Measurements from ENCODE around the gene ACTR1B.

Gene ACTR1B

GRCh38 chr2:97658691-97659157, 5.1 kb downstream of the ACTR1B start:
- TF ChIP-seq CTCF (conservative IDR thresholded peaks at IDR 0.05), result no peak
- TF ChIP-seq ZFX (IDR thresholded peaks at IDR 0.05), result no peak
- H3K27ac ChIP-seq, result no peak overlapping the region

DNA sequence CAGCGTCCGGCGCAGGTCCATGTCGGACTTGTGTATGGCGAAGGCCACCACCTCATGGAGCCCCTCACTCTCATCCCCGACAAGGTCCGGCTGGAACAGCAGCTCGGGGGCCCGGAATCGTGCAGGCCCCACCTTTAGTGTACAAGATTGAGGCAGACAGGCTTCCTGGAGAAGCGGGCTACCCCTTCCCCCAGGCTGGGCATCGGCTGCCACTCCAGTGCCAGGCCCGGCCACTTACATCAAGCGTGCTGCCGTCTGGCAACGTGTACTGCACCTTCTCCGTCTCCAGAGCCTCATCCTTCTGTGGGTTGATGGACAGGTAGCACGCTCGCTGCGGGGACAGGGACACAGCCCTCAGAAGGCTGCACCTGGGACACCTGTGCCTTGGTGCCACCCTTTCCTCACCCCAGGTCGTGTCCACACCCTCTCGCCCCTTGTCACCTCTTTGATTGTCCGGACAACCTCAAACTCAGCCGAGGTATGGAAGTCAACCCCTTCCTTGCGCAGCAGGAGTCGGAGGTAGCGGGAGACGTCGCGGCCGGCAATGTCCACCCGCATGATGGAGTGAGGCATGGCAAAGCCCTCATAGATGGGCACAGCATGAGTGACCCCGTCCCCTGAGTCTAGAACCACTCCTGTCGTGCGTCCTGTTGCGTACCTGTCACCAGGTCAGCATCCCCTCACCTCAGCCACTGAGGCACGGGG, 5.7 kb downstream of the ACTR1B start:
- H3K27ac ChIP-seq, result no peak overlapping the region
- no peak for TF ChIP-seq ZFX (IDR thresholded peaks at IDR 0.05)
- no peak for TF ChIP-seq CTCF (conservative IDR thresholded peaks at IDR 0.05)

- no peak overlapping the region for H3K27ac ChIP-seq
- TF ChIP-seq ZFX (IDR thresholded peaks at IDR 0.05), result no peak
- no peak for TF ChIP-seq CTCF (conservative IDR thresholded peaks at IDR 0.05)
These were observed 6.8 kb downstream of the ACTR1B start for GRCh38 chr2:97656905-97657587.

- TF ChIP-seq ZFX (IDR thresholded peaks at IDR 0.05), result no peak
- H3K27ac ChIP-seq, result no peak overlapping the region
These were observed 7.6 kb downstream of the ACTR1B start for GRCh38 chr2:97656129-97656755.

- no peak overlapping the region for H3K27ac ChIP-seq
- TF ChIP-seq ZFX (IDR thresholded peaks at IDR 0.05) (no peak), CTCF (conservative IDR thresholded peaks at IDR 0.05) (no peak)
These were observed 9.1 kb downstream of the ACTR1B start for GRCh38 chr2:97654791-97655190.

- no peak overlapping the region for H3K27ac ChIP-seq
- TF ChIP-seq CTCF (conservative IDR thresholded peaks at IDR 0.05), result no peak
- no peak for TF ChIP-seq ZFX (IDR thresholded peaks at IDR 0.05)
These were observed 9.5 kb downstream of the ACTR1B start for GRCh38 chr2:97654309-97654708.

DNA sequence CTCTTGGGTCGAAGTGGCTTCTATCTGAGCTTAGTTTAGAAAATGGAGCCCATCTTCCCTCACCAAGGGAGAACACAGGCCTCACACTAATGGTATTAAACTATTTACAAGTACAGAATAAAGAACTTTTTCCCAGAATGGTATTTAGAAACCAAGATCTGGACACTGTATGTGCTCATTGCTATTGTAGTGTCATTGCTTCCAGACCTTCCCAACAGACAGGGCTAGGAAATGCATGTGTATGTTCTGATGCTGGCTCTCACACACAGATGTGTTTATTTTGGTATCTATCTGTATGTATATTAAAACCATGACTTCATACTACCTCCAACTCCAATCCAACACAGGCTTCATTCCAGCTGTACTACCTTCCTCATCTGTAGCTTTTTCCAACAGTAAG, 10.0 kb downstream of the ACTR1B start:
- TF ChIP-seq ZFX (IDR thresholded peaks at IDR 0.05) (no peak), CTCF (conservative IDR thresholded peaks at IDR 0.05) (no peak)
- H3K27ac ChIP-seq, result no peak overlapping the region

Data from C4-2B (cell line).